Measurements from ENCODE around the gene SP100.
"Not testable (repeated sequence)": the region's sequence is repeated elsewhere in the genome, so short reads cannot be mapped to it uniquely, and the experiment has no call there.

The SP100 gene

GRCh38 chr2:230419181-230419580, 3.2 kb downstream of the SP100 start:
- DNase-seq (ENCODE audit: low spot score) = no peak

- no peak for DNase-seq (ENCODE audit: low spot score)
These were observed 6.1 kb downstream of the SP100 start for GRCh38 chr2:230422149-230422548.

GRCh38 chr2:230423851-230424458, 8.0 kb downstream of the SP100 start:
- DNase-seq (ENCODE audit: low spot score) = no peak

- no peak for DNase-seq (ENCODE audit: low spot score)
These were observed 9.4 kb downstream of the SP100 start for GRCh38 chr2:230425377-230425776.

- no peak for DNase-seq (ENCODE audit: low spot score)
These were observed 13.5 kb downstream of the SP100 start for GRCh38 chr2:230429513-230429912.

- DNase-seq (ENCODE audit: low spot score) = no peak
These were observed 15.2 kb downstream of the SP100 start for GRCh38 chr2:230430957-230431910.

- DNase-seq (ENCODE audit: low spot score) = no peak
These were observed 18.8 kb downstream of the SP100 start for GRCh38 chr2:230434677-230435324.

- no peak for DNase-seq (ENCODE audit: low spot score)
These were observed 19.4 kb downstream of the SP100 start for GRCh38 chr2:230435431-230435830.

- DNase-seq (ENCODE audit: low spot score) = not testable (repeated sequence)
These were observed 23.1 kb downstream of the SP100 start for GRCh38 chr2:230439121-230439520.

- no peak for DNase-seq (ENCODE audit: low spot score)
These were observed 23.6 kb downstream of the SP100 start for GRCh38 chr2:230439590-230439989.

- DNase-seq (ENCODE audit: low spot score) = no peak
These were observed 25.4 kb downstream of the SP100 start for GRCh38 chr2:230441227-230441897.

GRCh38 chr2:230443541-230443940, 27.5 kb downstream of the SP100 start:
- no peak for DNase-seq (ENCODE audit: low spot score)

GRCh38 chr2:230444832-230445231, 28.8 kb downstream of the SP100 start:
- no peak for DNase-seq (ENCODE audit: low spot score)

- no peak for DNase-seq (ENCODE audit: low spot score)
These were observed 31.0 kb downstream of the SP100 start for GRCh38 chr2:230447036-230447435.

- DNase-seq (ENCODE audit: low spot score) = no peak
These were observed 31.8 kb downstream of the SP100 start for GRCh38 chr2:230447455-230448451.

GRCh38 chr2:230449901-230450467, 34.0 kb downstream of the SP100 start:
- no peak for DNase-seq (ENCODE audit: low spot score)

GRCh38 chr2:230453006-230453405, 37.0 kb downstream of the SP100 start:
- no peak for DNase-seq (ENCODE audit: low spot score)

GRCh38 chr2:230455005-230455684, 39.1 kb downstream of the SP100 start:
- DNase-seq (ENCODE audit: low spot score) = no peak

- DNase-seq (ENCODE audit: low spot score) = no peak
These were observed 41.2 kb downstream of the SP100 start for GRCh38 chr2:230457073-230457768.

Data from COLO829 (cell line).